GM12872 (cell line): Measurements from ENCODE around the gene ZNF143.

Experiments
- CTCF ChIP-seq: IDR thresholded peaks from 3 replicates; pipeline ENCODE4 v1.5.1; 2011; ENCODE audit warnings: low read depth, mild to moderate bottlenecking, low read length, moderate library complexity; ENCODE audit not compliant: insufficient read depth

ZNF143 gene

DNA sequence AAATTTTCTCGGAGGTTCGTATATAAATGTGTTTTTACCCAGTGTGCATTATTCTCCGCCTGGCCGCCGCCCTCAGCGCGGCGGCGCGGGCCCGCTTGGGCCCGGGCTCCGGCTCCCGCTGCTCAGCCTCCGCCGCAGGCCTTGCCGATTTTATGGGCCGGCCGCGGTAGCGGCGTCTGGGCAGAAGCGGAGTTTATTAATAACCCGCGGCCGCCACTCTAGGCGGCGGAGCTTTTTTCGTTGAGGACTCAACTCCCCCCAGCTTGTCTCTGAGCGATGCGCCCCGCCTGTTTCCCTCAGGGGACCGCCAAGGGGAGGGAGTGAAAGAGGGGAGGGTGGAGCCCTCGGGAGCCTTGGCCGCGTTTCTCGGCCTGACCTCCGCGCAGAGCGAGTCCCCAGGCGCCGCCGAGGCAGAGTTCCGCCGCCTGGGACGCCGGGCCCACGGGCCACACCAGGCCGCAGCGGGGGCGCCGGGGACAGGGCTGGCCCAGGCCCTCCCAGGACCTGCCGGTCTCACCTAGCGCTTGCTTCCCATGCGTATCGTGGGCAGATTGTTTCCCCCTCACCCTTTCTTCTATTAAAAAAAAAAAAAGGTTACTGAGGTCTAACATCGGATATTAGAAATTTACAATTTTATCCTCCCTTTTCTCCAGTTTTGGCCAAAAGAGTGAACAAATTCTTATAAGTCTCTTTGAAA, 399 bp downstream of the ZNF143 start:
- no peak for TF ChIP-seq CTCF

GRCh38 chr11:9461760-9462134, 935 bp downstream of the ZNF143 start:
- TF ChIP-seq CTCF = no peak

DNA sequence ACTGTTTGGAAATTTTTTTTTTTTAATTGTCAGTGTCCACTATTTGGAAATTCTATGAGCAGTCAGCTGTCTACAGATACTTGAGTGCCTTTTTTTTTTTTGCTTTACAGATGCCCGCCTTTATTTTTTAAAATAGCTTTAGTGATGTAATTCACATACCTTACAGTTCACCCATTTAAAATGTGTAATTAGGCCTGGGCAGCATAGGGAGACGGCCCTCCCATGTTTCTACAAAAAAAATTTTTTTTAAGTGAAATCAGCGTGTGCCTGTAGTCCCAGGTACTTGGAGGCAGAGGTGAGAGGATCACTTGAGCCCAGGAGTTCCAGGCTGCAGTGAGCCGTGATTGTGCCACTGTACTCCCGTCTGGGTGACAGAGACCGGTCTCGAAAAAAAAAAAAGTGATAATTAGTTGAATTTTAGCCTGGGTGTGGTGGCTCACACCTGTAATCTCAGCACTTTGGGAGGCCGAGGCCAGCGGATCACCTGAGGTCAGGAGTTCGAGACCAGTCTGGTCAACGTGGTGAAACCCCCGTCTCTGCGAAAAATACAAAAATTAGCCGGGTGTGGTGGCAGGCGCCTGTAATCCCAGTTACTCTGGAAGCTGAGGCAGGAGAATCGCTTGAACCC, 1.5 kb downstream of the ZNF143 start:
- TF ChIP-seq CTCF = no peak

GRCh38 chr11:9462806-9463537, 2.2 kb downstream of the ZNF143 start:
- TF ChIP-seq CTCF = no peak

DNA sequence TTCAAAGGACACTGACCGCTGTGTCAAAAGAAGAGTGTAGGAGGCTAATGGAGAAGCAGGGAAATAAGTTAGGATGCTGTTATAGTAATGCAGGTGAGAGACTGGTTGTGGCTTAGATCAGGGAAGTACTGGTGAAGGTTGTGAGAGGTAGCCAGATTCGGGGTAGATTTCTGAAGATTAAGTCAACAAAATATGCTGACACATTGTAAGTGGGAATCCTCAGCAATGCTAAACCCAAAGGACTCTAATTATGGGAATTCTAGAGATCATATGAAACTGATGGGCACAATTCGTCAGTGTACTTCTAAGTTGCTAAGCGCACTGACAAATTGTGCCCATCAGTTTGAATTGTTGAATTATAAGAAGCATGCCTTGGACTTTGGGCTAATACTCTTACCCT, 10.0 kb downstream of the ZNF143 start:
- no peak for TF ChIP-seq CTCF

- no peak for TF ChIP-seq CTCF
These were observed 12.6 kb downstream of the ZNF143 start for GRCh38 chr11:9473408-9473807.

DNA sequence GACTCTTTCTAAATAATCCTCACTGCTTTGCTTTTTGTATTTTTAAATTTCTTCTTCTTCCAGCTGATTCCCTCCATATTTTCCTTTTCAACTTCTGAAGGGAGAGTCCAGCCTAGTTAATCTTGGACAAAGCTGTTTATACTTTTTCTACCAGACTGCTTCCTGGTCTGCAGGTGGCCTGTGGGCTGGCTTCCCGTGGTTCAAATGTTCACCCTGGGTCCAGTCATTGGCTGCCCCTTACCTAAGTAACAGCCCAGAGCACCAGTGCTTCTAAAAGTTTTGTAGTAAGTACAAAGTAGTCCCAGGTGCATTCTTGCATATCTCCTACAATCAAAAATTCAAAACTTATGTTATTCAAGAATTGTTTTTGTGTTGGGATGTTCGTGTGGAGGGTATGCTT, 19.1 kb downstream of the ZNF143 start:
- TF ChIP-seq CTCF = no peak
